ENCODE measurements around the gene MBD5.

Gene MBD5

GRCh38 chr2:148302526-148302925 is 281.6 kb downstream of the MBD5 start:
- H3K27ac Mint-ChIP-seq = no peak overlapping the region
- no peaks in the 10 kb centered on the region for H3K9me3 Mint-ChIP-seq
- H3K36me3 Mint-ChIP-seq (ENCODE audit: low read depth) = no peaks in the 10 kb centered on the region
- H3K27me3 Mint-ChIP-seq (ENCODE audit: low read depth) = no peaks in the 10 kb centered on the region
- H3K4me1 Mint-ChIP-seq (ENCODE audit: low read depth) = no peaks in the 10 kb centered on the region
- no peak overlapping the region for H3K4me3 Mint-ChIP-seq

DNA sequence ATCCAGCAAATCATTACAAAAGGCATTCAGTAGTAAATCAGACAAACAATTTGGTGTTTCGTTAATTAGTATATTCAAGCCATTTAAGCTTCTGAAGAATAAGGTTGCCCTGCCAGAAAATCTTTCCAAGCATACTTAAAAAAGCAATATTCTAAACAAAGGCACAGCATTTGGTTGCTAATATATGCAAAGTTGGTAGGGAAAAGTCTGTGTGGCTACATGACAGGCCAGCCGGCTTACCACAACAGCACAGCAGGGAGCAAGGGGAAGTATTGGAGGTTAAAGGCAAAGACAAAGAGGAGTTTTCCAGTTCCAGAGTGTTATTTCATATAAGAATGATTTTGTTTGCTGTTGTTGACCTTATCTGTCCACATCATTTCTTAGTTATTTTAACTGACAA is 282.3 kb downstream of the MBD5 start:
- no peak overlapping the region for H3K27ac Mint-ChIP-seq
- no peaks in the 10 kb centered on the region for H3K36me3 Mint-ChIP-seq (ENCODE audit: low read depth)
- no peaks in the 10 kb centered on the region for H3K27me3 Mint-ChIP-seq (ENCODE audit: low read depth)
- no peaks in the 10 kb centered on the region for H3K9me3 Mint-ChIP-seq
- no peaks in the 10 kb centered on the region for H3K4me1 Mint-ChIP-seq (ENCODE audit: low read depth)
- H3K4me3 Mint-ChIP-seq = no peak overlapping the region

- Mint-ChIP-seq H3K27ac (no peak overlapping the region), H3K4me1 (ENCODE audit: low read depth) (no peaks in the 10 kb centered on the region), H3K9me3 (no peaks in the 10 kb centered on the region), H3K4me3 (no peak overlapping the region), H3K27me3 (ENCODE audit: low read depth) (no peaks in the 10 kb centered on the region), H3K36me3 (ENCODE audit: low read depth) (peaks cover 1% of the 10 kb centered on the region)
Observed at GRCh38 chr2:148305476-148305875, 284.6 kb downstream of the MBD5 start.

- no peaks in the 10 kb centered on the region for H3K9me3 Mint-ChIP-seq
- peaks cover 2% of the 10 kb centered on the region for H3K36me3 Mint-ChIP-seq (ENCODE audit: low read depth)
- no peak overlapping the region for H3K27ac Mint-ChIP-seq
- no peaks in the 10 kb centered on the region for H3K4me1 Mint-ChIP-seq (ENCODE audit: low read depth)
- H3K4me3 Mint-ChIP-seq = no peak overlapping the region
- H3K27me3 Mint-ChIP-seq (ENCODE audit: low read depth) = no peaks in the 10 kb centered on the region
Observed at GRCh38 chr2:148306027-148306426, 285.1 kb downstream of the MBD5 start.

GRCh38 chr2:148317598-148317997 is 296.7 kb downstream of the MBD5 start:
- no peak overlapping the region for H3K27ac Mint-ChIP-seq
- no peaks in the 10 kb centered on the region for H3K27me3 Mint-ChIP-seq (ENCODE audit: low read depth)
- no peak overlapping the region for H3K4me3 Mint-ChIP-seq

DNA sequence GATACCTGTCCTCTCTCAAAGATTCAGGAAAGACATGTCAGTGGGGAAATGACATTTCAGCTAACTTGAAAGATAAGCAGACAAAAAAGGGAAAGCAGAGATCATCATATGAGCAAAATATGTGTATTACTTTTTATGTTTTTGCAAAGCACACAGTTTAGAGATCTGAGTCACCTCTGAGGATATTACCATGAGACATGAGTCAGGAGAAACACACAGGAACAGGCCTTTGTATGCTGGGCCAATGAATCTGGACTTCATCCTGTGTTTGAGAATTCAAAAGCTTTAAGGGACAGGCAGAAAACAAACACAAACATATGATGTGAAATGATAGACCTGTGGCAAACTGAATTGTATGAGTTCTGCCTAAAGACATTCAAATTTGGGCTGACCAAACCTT is 317.6 kb downstream of the MBD5 start:
- Mint-ChIP-seq H3K4me1 (ENCODE audit: low read depth) (no peaks in the 10 kb centered on the region), H3K27ac (no peak overlapping the region)

More at GRCh38 chr2:148317598-148317997, 296.7 kb downstream of the MBD5 start:
- no peaks in the 10 kb centered on the region for H3K9me3 Mint-ChIP-seq
- no peaks in the 10 kb centered on the region for H3K36me3 Mint-ChIP-seq (ENCODE audit: low read depth)
- no peaks in the 10 kb centered on the region for H3K4me1 Mint-ChIP-seq (ENCODE audit: low read depth)

DNA sequence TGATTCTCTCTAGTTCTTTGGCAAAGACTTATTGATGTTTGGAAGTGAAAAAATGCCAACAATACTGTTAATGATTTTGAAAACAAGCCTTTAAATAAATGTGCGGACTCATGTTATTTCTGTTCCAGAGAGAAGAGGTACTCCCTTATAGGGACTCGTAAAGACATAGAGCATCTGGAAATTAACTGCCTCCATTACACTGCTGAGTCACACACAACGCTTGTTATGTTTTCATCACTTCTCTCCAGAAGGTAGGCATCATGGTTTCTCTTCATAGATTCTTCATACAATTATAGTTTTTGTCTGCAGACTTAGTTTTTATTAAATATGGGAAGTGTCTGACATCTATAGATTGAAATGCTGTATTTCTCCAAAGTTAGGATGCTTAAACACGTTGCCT is 321.2 kb downstream of the MBD5 start:
- H3K27ac Mint-ChIP-seq = no peak overlapping the region
- no peak overlapping the region for H3K4me3 Mint-ChIP-seq
- no peaks in the 10 kb centered on the region for H3K4me1 Mint-ChIP-seq (ENCODE audit: low read depth)
- peaks cover 12% of the 10 kb centered on the region for H3K9me3 Mint-ChIP-seq
- no peaks in the 10 kb centered on the region for H3K27me3 Mint-ChIP-seq (ENCODE audit: low read depth)
- H3K36me3 Mint-ChIP-seq (ENCODE audit: low read depth) = peaks cover 11% of the 10 kb centered on the region

More for the DNA sequence above, 317.6 kb downstream of the MBD5 start:
- no peak overlapping the region for H3K4me3 Mint-ChIP-seq
- peaks cover 6% of the 10 kb centered on the region for H3K36me3 Mint-ChIP-seq (ENCODE audit: low read depth)
- H3K9me3 Mint-ChIP-seq = peaks cover 3% of the 10 kb centered on the region
- no peaks in the 10 kb centered on the region for H3K27me3 Mint-ChIP-seq (ENCODE audit: low read depth)

GRCh38 chr2:148350199-148350598 is 329.3 kb downstream of the MBD5 start:
- H3K27ac Mint-ChIP-seq = no peak overlapping the region
- H3K27me3 Mint-ChIP-seq (ENCODE audit: low read depth) = no peaks in the 10 kb centered on the region

DNA sequence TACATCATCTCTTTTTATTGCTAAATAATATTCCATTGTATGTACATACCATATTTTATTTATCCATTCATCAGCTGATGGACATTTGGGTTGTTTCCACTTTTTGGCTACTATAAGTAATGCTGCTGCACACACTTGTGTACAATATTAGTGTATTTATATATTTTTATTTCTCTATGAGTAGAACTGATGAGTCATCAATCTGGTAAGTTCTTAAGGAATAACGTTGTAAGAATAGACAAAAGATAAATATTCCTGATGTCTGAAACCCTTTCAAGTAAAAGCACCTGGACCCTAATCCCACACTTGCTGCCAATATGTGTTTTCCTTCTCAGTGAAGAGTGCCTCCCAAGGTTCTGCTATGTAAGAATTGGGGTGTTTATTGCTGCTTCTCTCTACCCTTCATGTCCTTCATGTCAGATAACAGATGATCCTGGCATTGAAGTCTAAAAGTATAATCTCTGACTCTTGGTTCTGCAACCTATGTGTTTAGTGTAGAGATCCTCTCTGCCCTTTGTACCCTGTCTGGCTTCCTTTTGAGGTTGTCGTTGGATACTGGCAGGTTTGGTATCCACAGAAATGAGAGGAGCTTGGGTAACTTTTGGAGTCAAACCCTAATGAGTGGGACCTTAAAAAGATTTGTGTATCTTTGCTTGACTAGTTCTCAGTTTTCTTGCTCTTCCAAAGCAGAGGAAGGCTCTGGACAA is 330.7 kb downstream of the MBD5 start:
- Mint-ChIP-seq H3K36me3 (ENCODE audit: low read depth) (no peaks in the 10 kb centered on the region), H3K27me3 (ENCODE audit: low read depth) (no peaks in the 10 kb centered on the region), H3K4me3 (no peak overlapping the region), H3K9me3 (peaks cover 6% of the 10 kb centered on the region), H3K27ac (no peak overlapping the region), H3K4me1 (ENCODE audit: low read depth) (no peaks in the 10 kb centered on the region)

More at GRCh38 chr2:148350199-148350598, 329.3 kb downstream of the MBD5 start:
- Mint-ChIP-seq H3K4me3 (no peak overlapping the region), H3K9me3 (peaks cover 6% of the 10 kb centered on the region), H3K36me3 (ENCODE audit: low read depth) (no peaks in the 10 kb centered on the region), H3K4me1 (ENCODE audit: low read depth) (no peaks in the 10 kb centered on the region)

DNA sequence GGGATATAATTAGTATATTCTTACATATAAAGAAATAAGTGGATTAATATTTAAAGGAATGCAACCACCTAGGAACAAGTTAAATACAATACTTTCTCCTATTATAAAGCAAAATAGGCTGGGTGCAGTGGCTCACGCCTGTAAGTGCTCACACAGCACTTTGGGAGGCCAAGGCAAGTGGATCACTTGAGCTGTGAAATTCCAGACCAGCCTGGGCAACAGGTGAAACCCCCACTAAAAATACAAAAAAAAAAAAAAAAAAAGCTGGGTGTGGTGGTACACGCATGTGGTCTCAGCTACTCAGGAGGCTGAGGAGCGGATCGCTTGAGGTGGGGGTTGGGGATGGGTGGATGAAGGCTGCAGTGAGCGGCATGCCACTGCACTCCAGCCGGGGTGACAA is 337.5 kb downstream of the MBD5 start:
- no peak overlapping the region for H3K4me3 Mint-ChIP-seq
- no peaks in the 10 kb centered on the region for H3K36me3 Mint-ChIP-seq (ENCODE audit: low read depth)
- H3K27me3 Mint-ChIP-seq (ENCODE audit: low read depth) = no peaks in the 10 kb centered on the region
- H3K4me1 Mint-ChIP-seq (ENCODE audit: low read depth) = peaks cover 1% of the 10 kb centered on the region
- peaks cover 6% of the 10 kb centered on the region for H3K9me3 Mint-ChIP-seq
- H3K27ac Mint-ChIP-seq = no peak overlapping the region

DNA sequence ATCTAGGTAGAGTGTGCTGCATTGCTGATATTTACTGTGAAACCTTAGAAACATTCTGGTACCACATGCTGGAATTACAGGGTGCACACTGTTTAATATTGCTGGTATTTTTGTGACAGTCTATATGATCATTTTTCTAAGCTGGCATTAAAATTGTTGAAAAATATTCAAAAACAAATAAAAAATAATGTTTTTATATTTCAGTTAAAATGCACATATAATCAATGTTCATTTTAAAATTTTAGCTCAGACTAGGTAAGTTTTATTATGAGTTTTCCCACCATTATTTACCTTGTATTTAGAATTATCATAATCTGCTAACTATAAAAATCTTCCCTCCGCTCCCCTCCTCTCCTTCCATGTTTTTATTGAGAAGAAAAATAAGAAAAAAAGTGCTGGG is 339.8 kb downstream of the MBD5 start:
- peaks cover 3% of the 10 kb centered on the region for H3K36me3 Mint-ChIP-seq (ENCODE audit: low read depth)
- no peak overlapping the region for H3K4me3 Mint-ChIP-seq
- peaks cover 1% of the 10 kb centered on the region for H3K4me1 Mint-ChIP-seq (ENCODE audit: low read depth)
- H3K27me3 Mint-ChIP-seq (ENCODE audit: low read depth) = no peaks in the 10 kb centered on the region
- peaks cover 16% of the 10 kb centered on the region for H3K9me3 Mint-ChIP-seq
- no peak overlapping the region for H3K27ac Mint-ChIP-seq

GRCh38 chr2:148362144-148362796 is 341.4 kb downstream of the MBD5 start:
- Mint-ChIP-seq H3K9me3 (peaks cover 23% of the 10 kb centered on the region), H3K4me3 (no peak overlapping the region), H3K27ac (no peak overlapping the region), H3K4me1 (ENCODE audit: low read depth) (peaks cover 1% of the 10 kb centered on the region), H3K27me3 (ENCODE audit: low read depth) (no peaks in the 10 kb centered on the region), H3K36me3 (ENCODE audit: low read depth) (peaks cover 3% of the 10 kb centered on the region)

GRCh38 chr2:148375214-148375613 is 354.3 kb downstream of the MBD5 start:
- H3K27ac Mint-ChIP-seq = no peak overlapping the region
- H3K9me3 Mint-ChIP-seq = no peaks in the 10 kb centered on the region
- no peaks in the 10 kb centered on the region for H3K27me3 Mint-ChIP-seq (ENCODE audit: low read depth)
- no peaks in the 10 kb centered on the region for H3K4me1 Mint-ChIP-seq (ENCODE audit: low read depth)
- no peak overlapping the region for H3K4me3 Mint-ChIP-seq
- H3K36me3 Mint-ChIP-seq (ENCODE audit: low read depth) = peaks cover 1% of the 10 kb centered on the region

GRCh38 chr2:148391324-148391723 is 370.4 kb downstream of the MBD5 start:
- no peak overlapping the region for H3K27ac Mint-ChIP-seq
- no peaks in the 10 kb centered on the region for H3K27me3 Mint-ChIP-seq (ENCODE audit: low read depth)
- no peaks in the 10 kb centered on the region for H3K4me1 Mint-ChIP-seq (ENCODE audit: low read depth)
- no peaks in the 10 kb centered on the region for H3K36me3 Mint-ChIP-seq (ENCODE audit: low read depth)
- no peaks in the 10 kb centered on the region for H3K9me3 Mint-ChIP-seq
- H3K4me3 Mint-ChIP-seq = no peak overlapping the region

DNA sequence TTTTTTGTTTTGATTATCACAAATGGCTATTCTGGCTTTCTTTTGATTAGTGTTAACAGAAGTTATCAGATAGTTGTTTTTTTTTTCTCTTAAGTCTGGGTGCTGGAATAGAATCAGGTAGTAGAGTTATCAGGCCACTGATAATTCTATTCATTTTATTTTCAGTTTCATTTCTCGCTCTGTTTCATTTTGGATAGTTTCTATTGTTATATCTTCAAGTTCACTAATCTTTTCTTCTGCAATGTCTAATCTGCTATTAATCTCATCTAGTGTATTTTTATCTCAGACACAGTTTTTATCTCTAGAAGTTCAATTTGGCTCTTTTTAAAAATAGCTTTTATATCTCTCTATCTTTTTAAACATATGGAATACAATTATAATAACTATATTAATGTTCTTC is 381.9 kb downstream of the MBD5 start:
- Mint-ChIP-seq H3K27ac (no peak overlapping the region), H3K36me3 (ENCODE audit: low read depth) (no peaks in the 10 kb centered on the region), H3K4me1 (ENCODE audit: low read depth) (no peaks in the 10 kb centered on the region), H3K9me3 (peaks cover 9% of the 10 kb centered on the region), H3K27me3 (ENCODE audit: low read depth) (no peaks in the 10 kb centered on the region), H3K4me3 (no peak overlapping the region)
